SKM-1 treated with dmso at 0.1 percent for 144 hours (cell line): ENCODE data around the gene PRKCE.

Experiments used
- DNase-seq: peaks from one replicate; lab custom pipeline; 2025; ENCODE audit not compliant: unreplicated experiment; lab: John Stamatoyannopoulos, UW

PRKCE gene

DNA sequence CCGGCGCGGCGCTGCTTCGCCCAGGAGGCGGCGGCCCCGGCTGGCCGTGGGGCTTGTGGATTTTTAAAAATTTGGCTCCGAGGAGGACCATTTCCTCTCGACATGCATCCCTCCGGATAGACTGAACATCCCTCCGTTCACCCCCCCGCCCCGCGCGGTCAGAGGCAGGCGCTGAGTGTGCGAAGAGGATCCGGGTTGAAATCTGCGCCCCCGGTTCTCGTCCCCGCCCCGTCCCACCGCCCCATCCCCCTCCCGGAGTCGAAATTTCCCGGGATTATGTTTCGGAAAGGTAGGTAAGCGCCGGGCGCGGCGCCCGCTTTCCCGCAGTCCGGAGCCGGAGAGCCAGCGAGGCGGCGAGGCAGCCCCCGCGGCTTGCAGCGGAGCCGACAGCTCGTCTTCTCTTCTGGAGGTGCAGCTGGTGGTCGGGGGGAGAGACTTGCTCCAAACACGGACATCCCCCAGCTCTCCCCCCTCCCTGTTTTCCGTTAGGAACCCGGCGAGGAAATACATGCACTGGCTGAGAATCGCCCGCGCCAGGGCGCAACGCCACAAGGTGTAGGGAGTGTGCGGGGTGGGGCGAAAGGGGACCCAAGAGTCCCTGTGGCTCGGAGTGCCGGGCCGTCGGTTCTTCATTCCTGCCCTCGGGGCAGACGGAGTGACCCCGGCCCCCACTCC, at the start of gene PRKCE:
Gene PRKCE (plus strand): TSS at position 261 of the 675 bp plus-strand sequence.
- DNase-seq: no peak

DNA sequence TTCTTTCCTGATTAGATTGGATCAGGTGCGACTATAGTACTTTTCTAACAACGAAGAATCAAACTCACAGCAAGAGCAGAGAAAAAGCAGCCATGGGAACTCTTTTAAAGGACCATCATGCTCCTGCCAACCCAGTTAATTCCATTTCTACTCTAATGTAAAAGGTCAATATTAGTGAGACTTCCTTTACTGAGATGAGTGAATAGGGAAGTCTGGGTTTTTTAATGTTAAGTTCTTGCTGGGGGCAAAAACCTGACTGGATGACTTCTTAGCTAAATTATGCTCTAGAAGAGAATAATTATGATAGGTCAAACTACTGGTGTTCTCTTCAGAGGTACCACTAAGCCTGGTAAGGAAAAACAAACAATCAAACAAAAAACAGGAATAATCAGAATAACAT, 48.9 kb upstream of the PRKCE start:
- no peak for DNase-seq

DNA sequence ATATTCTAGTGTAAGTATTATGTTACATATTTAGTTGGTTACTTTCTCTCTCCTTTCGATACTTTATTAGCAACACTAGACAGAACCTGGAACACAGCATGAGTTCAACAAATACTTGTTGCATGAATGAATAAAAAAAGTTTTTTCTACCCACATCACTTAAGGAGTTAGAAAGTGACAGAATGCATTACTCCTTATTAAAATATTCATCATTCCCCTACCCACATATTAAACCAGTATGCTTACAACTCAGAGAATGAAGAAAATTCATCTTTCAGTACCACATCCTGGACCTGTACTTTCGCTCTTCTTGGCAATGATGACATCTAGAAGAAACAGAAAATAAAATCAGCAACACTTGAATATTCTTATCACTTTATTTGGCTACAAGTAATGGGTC, 46.4 kb upstream of the PRKCE start:
- DNase-seq: no peak

GRCh38 chr2:45606796-45607195, 44.7 kb upstream of the PRKCE start:
- no peak for DNase-seq

DNA sequence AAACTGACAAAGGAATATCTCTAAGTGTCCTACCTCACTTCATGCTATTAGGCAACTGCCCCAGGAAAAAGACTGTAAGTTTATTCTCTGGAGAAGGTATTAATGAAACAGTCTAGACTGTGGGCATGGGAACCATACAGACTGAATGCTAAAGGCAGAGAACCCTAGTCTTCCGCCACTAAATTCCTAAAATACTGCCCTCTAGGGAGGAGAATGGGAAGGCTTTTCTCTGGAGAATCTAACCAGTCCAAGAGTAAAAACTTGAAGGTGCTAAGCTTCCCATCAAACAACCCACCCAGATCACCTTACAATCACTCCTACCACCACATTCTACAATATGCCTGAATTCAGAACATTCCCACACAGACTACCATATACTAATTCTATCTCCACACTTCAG, 43.8 kb upstream of the PRKCE start:
- no peak for DNase-seq

GRCh38 chr2:45610281-45611019, 41.0 kb upstream of the PRKCE start:
- DNase-seq: peak; percentile 46

DNA sequence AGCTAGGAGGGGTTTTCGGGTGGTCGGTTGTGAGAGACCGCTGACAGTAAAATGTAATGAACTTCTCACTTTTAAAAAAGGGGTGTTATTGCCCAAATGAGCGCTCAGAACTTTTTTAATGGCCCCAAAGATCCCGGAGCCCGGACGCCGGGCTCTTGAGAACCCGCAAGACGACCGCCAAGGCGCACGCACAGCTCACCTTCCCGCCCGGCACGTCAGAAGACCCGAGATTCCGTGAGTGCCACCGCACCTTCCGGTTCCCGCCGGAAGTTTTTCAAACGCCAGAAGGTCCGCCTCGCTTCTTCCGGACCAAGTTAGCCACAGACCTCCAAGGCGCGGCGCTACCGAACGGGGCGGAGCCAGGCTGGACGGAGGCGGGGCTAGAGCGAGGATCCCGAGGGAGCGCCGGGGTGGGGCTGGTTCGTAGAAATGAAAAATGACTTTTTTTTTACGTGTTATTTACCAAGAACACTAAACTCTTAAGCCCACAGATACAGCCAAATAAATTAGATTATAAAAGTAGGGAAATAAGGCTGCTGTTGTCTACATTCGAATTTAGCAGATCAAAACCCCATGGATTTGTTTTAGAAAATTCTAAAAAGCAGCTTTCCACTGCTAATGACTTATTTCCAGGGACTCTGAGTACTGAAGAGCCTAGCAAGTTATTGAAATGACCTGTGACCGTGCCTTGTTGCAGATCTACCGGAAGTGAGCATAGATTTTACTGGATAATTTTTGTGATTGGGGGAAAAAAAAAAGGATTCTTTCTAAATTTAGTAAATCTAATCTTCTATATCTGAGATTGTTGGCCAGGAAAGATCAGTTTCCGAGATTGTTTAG, 40.2 kb upstream of the PRKCE start, which contains the start of gene SRBD1:
Gene SRBD1 (minus strand): TSS at position 248 of the 840 bp plus-strand sequence. CDS start 5,826 bp downstream, outside the sequence.
- peak; percentile 91 for DNase-seq

GRCh38 chr2:45612285-45612684, 39.2 kb upstream of the PRKCE start:
- no peak for DNase-seq

GRCh38 chr2:45612731-45613130, 38.7 kb upstream of the PRKCE start:
- DNase-seq: no peak

- no peak for DNase-seq
Measured at GRCh38 chr2:45614330-45614729, 37.1 kb upstream of the PRKCE start.

GRCh38 chr2:45614871-45615415, 36.5 kb upstream of the PRKCE start:
- no peak for DNase-seq

DNA sequence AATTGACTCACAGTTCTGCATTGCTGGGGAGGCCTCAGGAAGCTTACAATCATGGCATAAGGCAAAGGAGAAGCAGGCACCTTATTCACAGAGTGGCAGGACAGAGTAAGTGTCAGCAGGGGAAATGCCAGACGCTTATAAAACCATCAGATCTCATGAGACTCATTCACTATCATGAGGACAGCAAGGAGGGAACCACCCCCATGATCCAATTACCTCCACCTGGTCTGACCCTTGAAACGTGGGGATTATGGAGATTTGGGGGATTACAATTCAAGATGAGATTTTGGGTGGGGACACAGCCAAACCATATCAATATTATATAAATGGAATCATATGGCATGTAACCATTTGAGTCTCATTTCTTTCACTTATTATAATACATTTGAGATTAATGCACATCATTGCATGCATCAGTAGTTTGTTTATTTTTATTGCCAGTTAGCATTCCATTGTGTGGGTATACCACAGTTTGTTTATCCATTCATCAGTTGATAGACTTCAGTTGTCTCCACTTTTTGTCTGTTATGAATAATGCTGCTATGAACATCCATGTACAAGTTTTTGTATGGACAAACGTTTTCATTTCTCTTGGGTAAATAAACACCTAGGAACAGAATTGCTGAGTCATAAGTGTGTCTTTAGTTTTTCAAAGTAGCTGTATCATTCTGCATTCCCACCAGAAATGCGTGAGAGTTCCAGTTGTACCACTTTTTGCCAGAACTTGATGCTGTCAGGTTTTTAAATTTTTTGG, 34.6 kb upstream of the PRKCE start:
- no peak for DNase-seq

DNA sequence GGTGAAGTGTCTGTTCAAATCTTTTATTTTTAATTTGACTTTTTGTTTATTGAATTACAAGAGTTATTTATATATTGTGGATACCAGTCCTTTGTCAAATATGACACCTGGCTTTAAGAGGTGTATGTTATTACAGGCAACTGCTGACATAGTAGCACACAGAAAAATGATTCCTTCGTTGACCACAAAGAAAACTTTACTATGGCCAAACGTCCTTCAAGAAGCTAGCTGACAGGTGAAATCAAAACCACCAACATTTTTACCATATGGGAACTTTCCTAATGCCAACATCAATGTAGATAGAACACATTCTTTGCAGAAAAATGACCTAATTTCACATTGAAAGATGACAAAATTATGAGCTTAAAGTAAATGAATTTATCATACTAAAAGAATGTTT, 34.0 kb upstream of the PRKCE start:
- DNase-seq: no peak

DNA sequence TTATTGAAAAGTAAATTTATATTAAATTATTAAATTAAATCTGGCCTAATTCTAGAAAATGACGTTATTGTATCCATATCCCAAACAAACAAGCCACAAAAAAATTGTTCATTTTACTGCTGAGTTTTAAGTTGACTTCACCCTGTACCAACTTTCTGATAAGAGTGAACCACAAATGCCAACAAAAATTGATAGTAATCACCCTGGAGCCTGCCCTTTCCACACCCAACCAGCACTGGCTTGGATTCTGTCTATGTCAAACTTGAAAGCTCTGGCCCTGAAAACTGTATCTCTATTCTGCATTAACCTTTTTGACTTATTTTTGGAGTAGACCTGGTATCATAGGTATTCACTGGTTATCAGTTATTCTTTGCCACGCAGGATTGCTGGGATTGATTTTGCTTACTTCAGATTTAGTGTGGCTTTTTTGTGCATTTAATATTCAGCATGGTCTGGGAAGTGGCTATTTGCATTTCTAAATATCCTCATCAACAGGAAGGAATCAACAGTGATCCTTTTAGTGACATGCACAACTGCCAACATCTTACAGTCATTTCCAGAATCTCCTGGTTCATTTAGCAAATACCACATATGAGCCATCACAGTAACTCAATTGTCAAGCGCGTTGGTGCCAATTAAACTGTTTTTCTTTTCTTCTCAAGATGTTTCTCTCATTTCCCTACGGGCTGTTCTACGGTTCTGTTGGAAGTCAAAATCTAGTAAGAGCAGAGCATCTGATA, 29.0 kb upstream of the PRKCE start:
- no peak for DNase-seq

DNA sequence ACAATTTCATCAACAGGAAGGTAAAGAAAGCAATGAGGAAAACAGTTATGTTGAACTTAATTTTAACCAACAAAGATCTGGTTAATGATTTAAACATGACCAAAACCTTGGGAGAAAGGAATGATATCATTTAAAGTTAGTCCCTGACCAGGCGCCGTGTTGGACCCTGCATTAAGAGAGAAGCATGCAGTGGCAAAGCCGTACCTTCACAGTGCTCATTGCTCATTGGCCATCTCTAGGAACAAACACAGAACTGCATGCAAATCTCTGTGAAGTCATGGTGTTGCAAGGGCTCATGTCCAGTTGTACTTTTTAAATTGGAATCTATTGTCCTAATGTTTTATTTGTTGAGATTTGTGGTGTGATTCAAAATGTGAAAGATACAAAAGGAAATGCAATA, 28.4 kb upstream of the PRKCE start:
- DNase-seq: no peak

GRCh38 chr2:45625824-45626223, 25.7 kb upstream of the PRKCE start:
- DNase-seq: no peak

GRCh38 chr2:45626387-45627221, 24.9 kb upstream of the PRKCE start:
- DNase-seq: peak; percentile 66

- no peak for DNase-seq
Measured at GRCh38 chr2:45627911-45628310, 23.6 kb upstream of the PRKCE start.

DNA sequence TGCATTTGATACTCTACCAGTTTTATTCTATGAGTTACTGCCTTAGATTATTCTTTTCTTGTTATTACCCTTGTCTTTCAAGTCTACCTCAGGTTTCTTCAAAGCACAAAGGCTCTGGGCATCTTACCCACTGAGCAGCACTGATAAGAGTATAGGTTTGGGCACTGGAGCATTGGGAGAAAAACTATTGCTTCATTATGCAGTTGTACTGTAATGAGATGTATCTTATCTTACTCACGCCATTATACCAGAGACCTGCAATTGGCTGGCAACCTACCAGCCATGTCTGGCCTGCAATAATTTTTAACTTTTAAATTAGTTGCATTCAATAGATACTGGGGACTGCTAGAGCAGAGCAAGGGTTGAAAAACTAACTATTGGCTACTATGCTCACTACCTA, 21.5 kb upstream of the PRKCE start:
- DNase-seq: no peak
